Measurements from ENCODE around the gene ERC1.
"Not testable (repeated sequence)": the region's sequence is repeated elsewhere in the genome, so short reads cannot be mapped to it uniquely, and the experiment has no call there.

The ERC1 gene

DNA sequence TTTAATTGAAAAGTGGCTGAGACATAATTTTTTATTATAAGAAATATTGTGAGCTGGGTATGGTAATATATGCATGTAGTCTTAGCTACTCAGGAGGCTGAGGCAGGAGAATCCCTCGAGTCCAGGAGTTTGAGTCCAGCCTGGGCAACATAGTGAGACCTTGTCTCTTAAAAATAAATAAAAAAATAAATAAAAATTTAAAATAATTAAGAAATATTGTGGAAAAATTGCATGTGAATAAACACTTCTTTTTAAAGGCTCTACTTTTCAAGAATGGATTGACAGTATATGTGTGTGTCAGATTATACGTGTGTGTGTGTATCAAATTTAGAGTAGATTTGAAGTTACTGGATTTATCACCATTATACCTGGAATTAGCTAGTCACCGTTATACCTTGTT, 43.2 kb downstream of the ERC1 start:
- no peak for DNase-seq

- DNase-seq = no peak
Observed at GRCh38 chr12:1034751-1035457, 43.9 kb downstream of the ERC1 start.

DNA sequence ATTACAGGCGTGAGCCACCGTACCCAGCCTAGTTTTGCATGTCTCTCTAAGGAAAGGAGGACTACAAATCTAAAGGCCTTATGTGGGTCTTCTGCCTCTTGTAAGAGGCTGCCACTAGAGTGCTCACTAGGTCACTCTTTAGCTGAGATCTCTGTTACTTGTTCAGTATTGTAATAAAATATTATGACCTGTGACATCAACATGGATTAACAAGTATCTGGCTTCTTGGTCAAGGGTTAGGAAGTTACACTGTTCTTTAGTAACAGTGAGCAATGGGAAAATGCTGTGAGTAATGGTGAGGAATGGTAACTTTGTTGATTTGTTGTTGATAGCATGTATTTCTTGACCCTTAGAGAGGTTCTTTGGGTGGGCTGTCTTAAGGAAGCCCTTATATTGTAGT, 50.5 kb downstream of the ERC1 start:
- DNase-seq = no peak

DNA sequence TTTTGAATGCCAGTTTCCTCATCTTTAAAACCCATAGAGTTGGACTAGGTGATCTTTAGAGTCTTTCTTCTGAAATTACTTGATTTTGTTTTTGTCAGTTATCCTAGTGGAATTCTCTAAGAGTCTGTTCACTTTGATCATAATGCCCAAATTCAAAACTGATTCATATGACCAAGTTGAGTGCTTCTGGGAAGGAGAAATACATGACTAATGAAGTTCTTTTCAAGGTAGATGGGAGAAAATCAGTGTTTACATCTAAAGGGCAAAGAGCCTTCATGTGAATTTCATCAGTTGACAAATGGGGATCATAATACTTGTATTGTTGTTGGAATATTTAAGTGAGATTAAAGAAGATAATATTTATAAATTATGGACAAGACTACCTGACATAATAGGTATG, 53.2 kb downstream of the ERC1 start:
- no peak for DNase-seq

- DNase-seq = no peak
Observed at GRCh38 chr12:1044696-1045095, 53.7 kb downstream of the ERC1 start.

GRCh38 chr12:1046727-1047126, 55.7 kb downstream of the ERC1 start:
- DNase-seq = no peak

- DNase-seq = peak; percentile 86
Observed at GRCh38 chr12:1047898-1048660, 57.1 kb downstream of the ERC1 start.

- DNase-seq = no peak
Observed at GRCh38 chr12:1050059-1050707, 59.2 kb downstream of the ERC1 start.

- DNase-seq = not testable (repeated sequence)
Observed at GRCh38 chr12:1051672-1052071, 60.6 kb downstream of the ERC1 start.

DNA sequence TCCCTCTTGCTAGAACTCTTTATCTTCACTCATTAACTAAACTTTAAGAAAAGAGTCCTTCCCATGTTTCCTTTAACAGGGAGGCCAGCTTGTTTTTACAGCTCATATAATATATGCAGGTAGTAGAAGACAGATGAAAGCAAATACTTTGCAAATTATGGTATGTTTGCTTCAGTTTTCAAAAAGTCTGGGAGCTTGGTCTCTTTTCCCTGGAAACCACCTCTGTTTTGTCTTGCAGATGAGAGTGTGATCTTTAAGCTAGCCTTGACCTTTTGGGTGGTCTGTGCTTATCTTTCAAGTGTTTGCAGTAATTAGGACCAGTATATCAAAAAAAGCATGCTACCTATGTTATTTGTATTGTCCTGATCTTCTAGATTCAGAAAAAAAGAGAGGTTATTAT, 62.7 kb downstream of the ERC1 start:
- DNase-seq = no peak

DNA sequence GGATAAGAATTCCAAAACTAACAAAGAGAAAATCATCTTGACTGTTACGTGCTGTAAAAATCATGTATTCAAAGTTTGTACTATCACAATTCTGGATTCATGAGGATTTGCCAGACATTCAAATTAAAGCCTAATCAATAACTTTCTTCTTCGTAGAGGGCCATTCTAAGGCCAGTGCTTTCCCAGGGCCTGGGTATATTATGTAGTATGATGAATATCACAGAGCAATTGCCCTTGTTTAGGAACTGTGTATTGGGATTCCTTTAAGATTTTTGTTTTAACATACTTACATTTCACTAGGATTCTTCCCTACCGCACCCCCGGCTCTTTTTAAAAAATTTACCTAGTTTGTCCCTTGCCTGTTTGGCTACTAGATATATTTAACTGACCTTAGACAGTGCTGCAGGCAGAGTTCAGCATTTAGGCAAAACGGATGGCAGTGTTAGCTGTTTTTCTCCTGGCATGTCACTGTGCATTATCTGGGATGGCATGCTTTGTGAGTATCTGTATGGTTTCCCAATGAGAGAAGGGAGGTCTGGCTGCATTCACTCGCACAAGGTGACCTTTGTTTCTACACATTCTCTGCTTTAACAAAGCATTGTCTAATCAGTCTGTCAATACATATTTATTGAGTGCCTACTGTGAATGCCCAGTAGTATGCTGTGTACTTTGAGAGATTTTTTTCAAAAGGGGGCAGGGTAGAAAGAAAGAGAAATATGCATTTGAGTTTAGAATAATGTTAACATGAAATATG, 63.3 kb downstream of the ERC1 start:
- DNase-seq = no peak

GRCh38 chr12:1056390-1056789, 65.4 kb downstream of the ERC1 start:
- DNase-seq = no peak

DNA sequence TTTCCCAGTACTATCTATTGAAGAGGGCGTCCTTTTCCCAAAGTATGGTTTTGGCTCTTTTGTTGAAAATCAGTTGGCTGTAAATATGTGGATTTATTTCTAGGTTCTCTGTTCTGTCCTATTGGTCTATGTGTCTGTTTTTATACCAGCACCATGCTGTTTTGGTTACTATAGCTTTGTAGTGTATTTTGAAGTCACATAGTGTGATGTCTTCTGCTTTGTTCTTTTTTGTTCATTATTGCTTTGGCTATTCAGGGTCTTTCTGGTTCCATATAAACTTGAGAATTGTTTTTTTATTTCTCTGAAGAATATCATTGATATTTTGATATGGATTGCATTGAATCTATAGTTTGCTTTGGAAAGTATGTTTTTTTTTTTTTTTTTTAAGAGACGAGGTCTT, 67.4 kb downstream of the ERC1 start:
- DNase-seq = no peak

DNA sequence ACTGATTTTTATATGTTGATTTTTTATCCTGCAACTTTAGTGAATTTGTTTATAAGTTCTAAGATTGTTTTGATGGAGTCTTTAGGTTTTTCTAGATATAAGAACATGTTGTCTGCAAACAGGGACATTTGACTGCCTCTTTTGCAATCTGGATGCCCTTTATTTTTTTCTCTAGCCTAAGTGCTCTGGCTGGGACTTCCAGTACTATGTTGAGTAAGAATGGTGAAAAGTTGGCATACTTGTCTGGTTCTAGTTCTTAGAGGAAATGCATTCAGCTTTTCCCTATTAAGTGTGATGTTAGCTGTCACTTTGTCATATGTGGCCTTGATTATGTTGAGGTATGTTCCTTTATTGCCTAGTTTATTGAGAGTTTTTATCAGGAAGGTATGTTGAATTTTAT, 68.1 kb downstream of the ERC1 start:
- no peak for DNase-seq

GRCh38 chr12:1063852-1064251, 72.8 kb downstream of the ERC1 start:
- DNase-seq = no peak

DNA sequence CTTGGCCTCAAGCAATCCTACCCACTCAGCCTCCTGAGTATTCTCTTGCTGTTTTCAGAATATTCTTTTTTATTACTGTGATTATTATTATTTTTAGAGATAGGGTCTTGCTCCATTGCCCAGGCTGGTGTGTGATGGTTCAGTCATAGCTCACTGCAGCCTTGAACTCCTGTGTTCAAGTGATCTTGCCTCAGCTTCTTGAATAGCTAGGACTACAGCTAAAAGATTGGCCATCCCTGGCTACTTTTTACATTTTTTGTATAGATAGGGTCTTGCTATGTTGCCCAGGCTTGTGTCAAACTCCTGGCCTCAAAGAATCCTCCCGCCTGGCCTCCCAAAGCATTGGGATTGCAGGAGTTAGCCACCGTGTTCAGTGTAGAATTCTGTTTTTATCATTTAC, 73.3 kb downstream of the ERC1 start:
- DNase-seq = no peak

- DNase-seq = no peak
Observed at GRCh38 chr12:1065629-1066028, 74.6 kb downstream of the ERC1 start.

DNA sequence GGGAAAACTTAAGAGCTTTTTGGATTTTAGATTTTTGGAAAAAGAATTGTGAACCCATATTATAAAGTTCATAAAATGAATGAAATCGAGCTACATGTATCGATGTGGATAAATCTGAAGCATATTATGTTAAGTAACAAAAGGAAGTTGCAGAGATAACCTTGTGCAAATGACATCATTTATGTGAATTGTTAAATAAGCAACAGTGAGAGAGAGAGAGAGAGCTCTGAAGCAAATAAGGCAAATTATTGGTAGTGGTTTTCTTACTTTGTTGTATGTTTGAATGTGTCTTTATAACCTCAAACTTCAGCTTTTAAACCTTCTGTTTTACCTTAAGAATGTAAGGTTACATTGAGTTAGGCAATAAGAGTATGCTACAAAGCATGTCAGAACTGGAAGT, 78.8 kb downstream of the ERC1 start:
- no peak for DNase-seq

GRCh38 chr12:1071182-1071581, 80.2 kb downstream of the ERC1 start:
- DNase-seq = no peak

DNA sequence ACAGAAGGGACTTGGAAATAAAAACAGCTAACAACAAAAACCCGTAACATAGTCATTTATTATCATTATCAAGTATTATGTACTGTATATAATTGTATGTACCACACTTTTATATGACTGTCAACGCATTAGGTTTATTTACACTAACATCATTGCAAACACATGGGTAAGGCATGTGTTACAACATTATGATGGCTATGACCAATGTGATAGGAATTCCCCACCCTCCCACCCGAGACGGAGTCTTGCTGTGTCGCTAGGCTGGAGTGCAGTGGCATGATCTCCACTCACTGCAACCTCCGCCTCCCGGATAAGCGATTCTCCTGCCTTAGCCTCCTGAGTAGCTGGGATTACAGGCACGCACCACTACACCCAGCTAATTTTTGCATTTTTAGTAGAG, 82.6 kb downstream of the ERC1 start:
- DNase-seq = no peak

GRCh38 chr12:1077036-1077803, 86.2 kb downstream of the ERC1 start:
- no peak for DNase-seq

DNA sequence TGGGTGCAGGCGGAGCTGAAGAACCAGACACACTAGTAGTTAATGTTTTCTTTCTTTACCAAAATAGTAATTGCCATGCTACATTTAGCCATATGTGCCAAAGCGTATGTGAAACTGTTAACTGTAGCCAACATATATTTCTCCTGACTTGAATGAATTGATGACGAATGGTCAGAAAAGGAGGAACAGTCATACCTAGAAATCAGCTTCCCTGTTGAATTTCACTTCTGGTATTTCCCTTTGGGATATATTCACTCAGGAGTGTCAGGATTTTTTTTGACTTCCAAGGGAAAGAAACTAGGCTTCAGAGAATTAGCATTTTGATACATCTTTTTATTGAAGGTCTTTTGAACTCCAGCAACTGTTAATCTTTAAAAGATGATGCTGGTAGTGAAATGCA, 87.0 kb downstream of the ERC1 start:
- no peak for DNase-seq

Data from DMS 273 treated with DMSO at 0.1 percent for 48 hours (cell line).